PC-9 (cell line): ENCODE results near the gene SANBR.

Experiments used
- CTCF ChIP-seq: fragments of 200-600 bp; sonication (generic); conservative IDR thresholded peaks from 2 replicates; pipeline ENCODE4 v1.6.1; 2017; ENCODE audit warnings: mixed run types, antibody characterized with exemption, mild to moderate bottlenecking, moderate library complexity
- EZH2 ChIP-seq: fragments of 200-600 bp; sonication (generic); IDR thresholded peaks from 2 replicates; pipeline ENCODE4 v1.8.0; 2017; ENCODE audit warnings: antibody characterized with exemption, low read depth

GRCh38 chr2:61109291-61109690, 43.6 kb downstream of the SANBR start:
- TF ChIP-seq CTCF (no peak), EZH2 (no peak)
